Left colon (tissue), 2 donors: ENCODE data around the gene MBTD1. TPM values are rescaled to one million over a fixed set of nuclear protein-coding genes. Genes with fewer than 3 reads are reported as not detected.
"Not testable (repeated sequence)": the region's sequence is repeated elsewhere in the genome, so short reads cannot be mapped to it uniquely, and the experiment has no call there.

ENCODE experiments used
- ATAC-seq: fragments of 200-7000 bp; cut with Tn5 transposase; one replicate; pipeline ENCODE4 v1.9.1; 2020; ENCODE audit warnings: mild to moderate bottlenecking, moderate library complexity
- DNase-seq, 2 donors: peaks; one replicate each; pipeline ENCODE4 v3.0.0-alpha.2; 2020
- intact Hi-C, 2 donors: fragments of 100-400 bp; cut with DNase I in 1 of 2; cut with micrococcal nuclease in 1 of 2; formaldehyde crosslinking; loops; one replicate each; pipeline versions ENCODE4 v1.11.2 to v1.14.0; 2022; cut with DNase I, micrococcal nuclease
- total RNA-seq, 2 donors: library from RNA; stranded (reverse); fragmentation: NEBNext Ultra II Directional; extraction: Animal tissue kit (Norgen Biotek cat#: 25700); gene quantifications; one replicate each; pipeline ENCODE4 v1.2.1, GENCODE V29; 2021
- donor health status: DM: no; HTN: no; CAD: no.
- donor health status: DM: yes; HTN: yes; CAD: no.

The MBTD1 gene
- total RNA-seq, 2 donors from 2014 or later: 13.1 to 14.8 TPM

- intact Hi-C loops: no loop called here
- no peak for ATAC-seq
These were observed 56.0 kb downstream of the MBTD1 start for GRCh38 chr17:51203838-51204237.

GRCh38 chr17:51200846-51201245 lies 59.0 kb downstream of the MBTD1 start:
- no peak for DNase-seq
- ATAC-seq: no peak
- intact Hi-C loops: no loop called here

More at GRCh38 chr17:51203838-51204237, 56.0 kb downstream of the MBTD1 start:
- no peak for DNase-seq

DNA sequence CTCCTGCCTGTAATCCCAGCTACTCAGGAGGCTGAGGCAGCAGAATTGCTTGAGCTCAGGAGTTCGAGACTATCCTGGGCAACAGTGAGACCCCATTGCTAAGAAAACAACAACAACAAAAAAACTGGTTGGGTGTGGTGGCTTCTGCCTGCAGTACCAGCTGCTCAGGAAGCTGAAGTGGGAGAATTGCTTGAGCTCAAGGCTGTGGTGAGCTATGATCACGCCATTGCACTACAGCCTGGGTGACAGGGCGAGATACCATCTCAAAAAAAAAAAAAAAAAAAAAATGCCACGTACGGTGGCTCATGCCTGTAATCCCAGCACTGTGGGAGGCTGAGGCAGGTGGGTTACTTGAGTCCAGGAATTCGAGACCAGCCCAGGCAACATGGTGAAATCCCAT lies 59.6 kb downstream of the MBTD1 start:
- ATAC-seq: no peak

GRCh38 chr17:51197754-51198153 lies 62.1 kb downstream of the MBTD1 start:
- intact Hi-C loops: no loop called here
- no peak for DNase-seq
- ATAC-seq: no peak

More for the DNA sequence above, 59.6 kb downstream of the MBTD1 start:
- intact Hi-C loops: no loop called here
- no peak for DNase-seq

DNA sequence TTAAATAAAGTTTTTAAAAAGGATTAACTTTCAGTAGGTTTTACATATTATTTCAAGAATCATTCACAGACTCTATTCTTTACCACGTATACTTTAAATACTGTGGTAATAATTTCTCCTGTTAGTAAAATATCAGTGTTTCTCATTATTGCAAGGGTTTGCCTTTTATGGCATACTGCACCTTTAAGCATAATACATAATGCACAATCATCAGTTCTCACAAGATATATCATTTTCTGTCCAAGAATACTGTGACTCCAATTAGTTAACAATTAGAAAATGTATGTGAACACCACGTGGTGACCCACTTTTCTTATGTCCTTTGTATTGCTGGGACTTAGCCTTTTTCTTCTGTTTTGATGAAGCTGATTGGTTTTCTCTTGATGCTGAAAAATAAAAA lies 68.0 kb downstream of the MBTD1 start:
- DNase-seq (no peak), ATAC-seq (no peak)
- intact Hi-C loops: no loop called here

DNA sequence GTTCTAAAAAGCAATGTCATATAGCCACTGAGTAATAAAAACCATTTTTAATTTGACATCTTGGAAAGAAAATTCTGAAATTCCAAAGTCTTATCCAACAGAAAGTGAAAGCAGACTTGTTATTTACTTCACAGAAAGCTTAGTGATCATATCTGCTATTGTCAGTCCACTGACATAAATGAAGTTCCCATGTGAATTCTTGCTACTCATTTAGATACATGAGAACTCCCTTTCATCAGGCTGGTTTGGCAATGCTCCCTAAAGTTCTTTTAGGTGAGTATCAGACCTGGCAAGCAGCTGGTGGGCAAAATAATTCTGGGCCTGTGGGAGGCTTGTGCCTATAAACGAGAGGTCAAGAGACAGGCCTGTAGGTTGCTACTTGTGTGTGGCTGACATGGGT lies 70.2 kb downstream of the MBTD1 start:
- intact Hi-C loops: no loop called here
- ATAC-seq (no peak), DNase-seq (no peak)

- intact Hi-C loops: no loop called here
- ATAC-seq (no peak), DNase-seq (no peak)
These were observed 70.7 kb downstream of the MBTD1 start for GRCh38 chr17:51189162-51189561.

DNA sequence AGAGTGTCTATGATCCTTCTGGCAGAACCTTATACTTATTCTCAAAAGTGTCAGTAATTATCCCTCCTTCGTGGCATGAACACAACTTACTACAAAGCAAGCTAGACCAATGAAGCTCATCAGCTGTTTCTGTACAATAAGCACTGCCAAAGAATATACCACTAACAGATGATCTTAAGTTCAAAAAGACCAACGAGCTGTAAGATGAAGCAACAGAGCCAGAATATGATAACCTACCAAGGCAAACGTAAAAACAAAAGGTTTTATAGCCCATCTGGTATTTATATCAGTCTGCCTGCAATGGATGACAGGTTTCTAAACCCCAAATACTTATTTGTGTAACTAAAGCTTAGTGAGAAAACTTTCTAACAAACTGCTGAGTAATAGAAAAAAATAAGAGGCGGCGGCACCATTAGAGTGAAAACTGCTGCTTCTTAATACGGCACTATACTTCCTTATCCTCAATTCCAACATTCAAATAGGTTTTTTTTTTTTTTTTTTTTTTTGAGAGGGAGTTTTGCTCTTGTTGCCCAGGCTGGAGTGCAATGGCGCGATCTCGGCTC lies 71.5 kb downstream of the MBTD1 start:
- ATAC-seq: no peak
- intact Hi-C loops: no loop called here
- no peak for DNase-seq

GRCh38 chr17:51185763-51186332 lies 74.0 kb downstream of the MBTD1 start:
- DNase-seq (no peak), ATAC-seq (no peak)
- intact Hi-C loops: no loop called here

DNA sequence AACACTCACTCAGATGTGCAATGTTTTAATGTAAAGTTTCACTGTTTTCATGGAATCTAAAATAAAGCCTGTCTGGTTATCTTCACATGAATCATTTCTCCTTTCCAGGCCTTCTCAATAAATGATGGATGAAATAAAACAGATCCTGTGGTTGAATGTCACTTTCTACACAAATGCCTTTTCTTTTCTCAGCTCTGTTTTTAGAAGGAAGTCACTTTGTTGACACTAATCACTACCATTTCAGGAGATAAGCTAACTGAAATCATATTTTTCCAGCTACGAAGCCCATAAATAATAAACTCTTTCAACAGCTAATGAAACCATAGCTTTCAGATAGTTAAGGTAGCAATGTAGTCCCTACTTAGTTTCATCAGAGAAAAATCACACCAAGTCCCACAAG lies 75.7 kb downstream of the MBTD1 start:
- no peak for DNase-seq
- intact Hi-C loops: no loop called here
- ATAC-seq: no peak

GRCh38 chr17:51180486-51180885 lies 79.4 kb downstream of the MBTD1 start:
- DNase-seq (no peak), ATAC-seq (no peak)
- intact Hi-C loops: no loop called here

DNA sequence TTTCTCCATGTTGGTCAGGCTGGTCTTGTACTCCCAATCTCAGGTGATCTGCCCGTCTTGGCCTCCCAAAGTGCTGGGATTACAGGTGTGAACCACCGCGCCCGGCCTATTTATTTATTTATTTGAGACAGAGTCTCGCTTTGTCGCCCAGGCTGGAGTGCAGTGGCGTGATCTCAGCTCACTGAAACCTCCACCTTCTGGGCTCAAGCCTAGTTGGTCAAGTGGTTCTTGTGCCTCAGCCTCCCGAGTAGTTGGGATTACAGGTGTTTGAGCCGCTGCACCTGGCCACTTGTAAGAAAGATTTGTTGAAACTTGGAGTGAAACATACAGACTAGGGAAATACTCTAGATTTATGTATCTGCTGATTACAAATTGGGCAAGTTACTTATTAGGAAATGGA lies 87.8 kb downstream of the MBTD1 start:
- ATAC-seq, DNase-seq, intact Hi-C loops: not testable (repeated sequence)

- peak; percentile 16 for ATAC-seq
- intact Hi-C loops: no loop called here
- DNase-seq: no peak
These were observed 89.1 kb downstream of the MBTD1 start for GRCh38 chr17:51170736-51171135.

- ATAC-seq: no peak
- intact Hi-C loops: no loop called here
- DNase-seq: no peak
These were observed 90.5 kb downstream of the MBTD1 start for GRCh38 chr17:51169340-51169739.

- ATAC-seq (peak; percentile 46), DNase-seq (peak in 1 of 2 donors; percentile 71)
- intact Hi-C loops: no loop called here
These were observed 92.6 kb downstream of the MBTD1 start for GRCh38 chr17:51166987-51167931.

DNA sequence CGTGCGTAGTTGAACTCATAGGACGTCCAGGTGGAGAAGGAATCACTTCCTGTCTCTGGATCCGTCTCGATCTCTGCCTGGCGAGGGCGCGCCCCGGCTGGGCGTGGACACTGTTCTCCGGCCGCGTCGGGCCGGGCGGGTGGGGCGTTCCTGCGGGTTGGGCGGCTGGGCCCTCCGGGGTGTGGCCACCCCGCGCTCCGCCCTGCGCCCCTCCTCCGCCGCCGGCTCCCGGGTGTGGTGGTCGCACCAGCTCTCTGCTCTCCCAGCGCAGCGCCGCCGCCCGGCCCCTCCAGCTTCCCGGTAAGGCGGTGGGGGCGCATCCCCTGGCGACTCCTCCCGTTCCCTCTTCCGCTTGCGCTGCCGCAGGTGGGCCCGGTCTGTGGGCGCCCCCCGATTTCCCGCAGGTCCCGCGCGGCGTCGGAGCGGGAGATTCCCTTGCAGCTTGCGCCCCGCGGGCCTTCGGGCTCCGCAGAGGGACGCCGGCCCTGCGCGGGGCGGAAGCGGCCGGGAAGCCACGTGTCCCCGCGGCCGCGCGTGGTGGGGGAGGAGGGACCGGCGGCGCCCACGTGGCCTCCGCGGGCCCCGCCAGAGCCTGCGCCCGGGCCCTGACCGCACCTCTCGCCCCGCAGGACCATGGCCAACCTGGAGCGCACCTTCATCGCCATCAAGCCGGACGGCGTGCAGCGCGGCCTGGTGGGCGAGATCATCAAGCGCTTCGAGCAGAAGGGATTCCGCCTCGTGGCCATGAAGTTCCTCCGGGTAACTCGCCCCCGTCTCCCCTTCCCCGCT lies 93.5 kb downstream of the MBTD1 start, which contains the start of gene NME2:
Gene NME2, plus strand, starts transcription at position 214 of the 789 bp plus-strand sequence. Its CDS starts 420 bp downstream, at position 634.
- DNase-seq (peak; percentile 95), ATAC-seq (peak; percentile 90)
- intact Hi-C loops: no loop called here

GRCh38 chr17:51165680-51166197 lies 94.1 kb downstream of the MBTD1 start:
- DNase-seq (peak in 1 of 2 donors; percentile 42), ATAC-seq (peak; percentile 41)
- intact Hi-C loops: no loop called here

GRCh38 chr17:51164911-51165679 lies 94.8 kb downstream of the MBTD1 start:
- DNase-seq (peak in 1 of 2 donors; percentile 34), ATAC-seq (no peak)
- intact Hi-C loops: no loop called here
